Activated CD8-positive, alpha-beta memory T cell treated with anti-CD3 and anti-CD28 coated beads for 36 hours (primary cell): ENCODE results near the gene BACE1-AS. TPM values are rescaled to one million over a fixed set of nuclear protein-coding genes. Genes with fewer than 3 reads are reported as not detected.

Experiments
- CTCF ChIA-PET: fragments of 350-600 bp; sonication (Branson Sonifier 250); formaldehyde crosslinking; loops from one replicate; lab custom pipeline; 2021; ENCODE audit warnings: antibody characterized with exemption; lab: Charles Lee
- POLR2A ChIA-PET: fragments of 350-600 bp; sonication (Branson Sonifier 250); formaldehyde crosslinking; loops from one replicate; lab custom pipeline; 2021; ENCODE audit warnings: antibody characterized with exemption; lab: Charles Lee
- total RNA-seq, 2 experiments: library from RNA; stranded (reverse); gene quantifications; one replicate each; pipeline ENCODE4 v1.2.3, GENCODE V29; 2021

Gene BACE1-AS
- total RNA-seq, 2 experiments from 2014 or later, result 4.8 to 5.1 TPM

GRCh38 chr11:117286588-117286987, 4.6 kb upstream of the BACE1-AS start:
- CTCF ChIA-PET, result no interaction called here
- POLR2A ChIA-PET, result no interaction called here

GRCh38 chr11:117287668-117288067, 3.5 kb upstream of the BACE1-AS start:
- CTCF ChIA-PET, result interaction anchor here (0.6 kb wide), 1 partner anchor 197 kb away, joined by 3 read pairs; no protein-coding TSS in a partner anchor
- POLR2A ChIA-PET, result no interaction called here

GRCh38 chr11:117289795-117290194, 1.4 kb upstream of the BACE1-AS start:
- POLR2A ChIA-PET, result interaction anchor here (0.6 kb wide), 1 partner anchor 15 kb away, joined by 3 read pairs; no protein-coding TSS in a partner anchor
- CTCF ChIA-PET, result no interaction called here

- ChIA-PET CTCF (no interaction called here), POLR2A (interaction anchor here (0.6 to 0.7 kb wide), 2 partner anchors 29 to 100 kb away, joined by 7 to 8 read pairs; no protein-coding TSS in a partner anchor)
Observed at GRCh38 chr11:117292616-117293015, 1.5 kb downstream of the BACE1-AS start.

GRCh38 chr11:117295438-117296137, 4.4 kb downstream of the BACE1-AS start:
- ChIA-PET CTCF (no interaction called here), POLR2A (no interaction called here)

- CTCF ChIA-PET, result no interaction called here
- POLR2A ChIA-PET, result no interaction called here
Observed at GRCh38 chr11:117296881-117297280, 5.7 kb downstream of the BACE1-AS start.

GRCh38 chr11:117298195-117298594, 7.0 kb downstream of the BACE1-AS start:
- ChIA-PET POLR2A (no interaction called here), CTCF (no interaction called here)

- ChIA-PET POLR2A (no interaction called here), CTCF (no interaction called here)
Observed at GRCh38 chr11:117299351-117300282, 8.5 kb downstream of the BACE1-AS start.

GRCh38 chr11:117300283-117300663, 9.1 kb downstream of the BACE1-AS start:
- ChIA-PET CTCF (no interaction called here), POLR2A (no interaction called here)

- ChIA-PET CTCF (no interaction called here), POLR2A (no interaction called here)
Observed at GRCh38 chr11:117300773-117301172, 9.6 kb downstream of the BACE1-AS start.

GRCh38 chr11:117302228-117302627, 11.1 kb downstream of the BACE1-AS start:
- POLR2A ChIA-PET, result no interaction called here
- CTCF ChIA-PET, result no interaction called here

- POLR2A ChIA-PET, result no interaction called here
- CTCF ChIA-PET, result no interaction called here
Observed at GRCh38 chr11:117303101-117303500, 12.0 kb downstream of the BACE1-AS start.

- ChIA-PET CTCF (no interaction called here), POLR2A (interaction anchor here (0.6 kb wide), 1 partner anchor 14 kb away, joined by 3 read pairs; no protein-coding TSS in a partner anchor)
Observed at GRCh38 chr11:117303646-117304315, 12.6 kb downstream of the BACE1-AS start.

- POLR2A ChIA-PET, result no interaction called here
- CTCF ChIA-PET, result interaction anchor here (0.7 kb wide), 1 partner anchor 46 kb away, joined by 3 read pairs; no protein-coding TSS in a partner anchor
Observed at GRCh38 chr11:117305145-117305544, 14.0 kb downstream of the BACE1-AS start.

- ChIA-PET POLR2A (no interaction called here), CTCF (no interaction called here)
Observed at GRCh38 chr11:117309310-117309709, 18.2 kb downstream of the BACE1-AS start.

- CTCF ChIA-PET, result no interaction called here
- POLR2A ChIA-PET, result no interaction called here
Observed at GRCh38 chr11:117313091-117313490, 21.9 kb downstream of the BACE1-AS start.

- ChIA-PET CTCF (no interaction called here), POLR2A (no interaction called here)
Observed at GRCh38 chr11:117313828-117314768, 23.0 kb downstream of the BACE1-AS start.

- POLR2A ChIA-PET, result interaction anchor here (0.5 kb wide), 1 partner anchor 21 kb away, joined by 3 read pairs; no protein-coding TSS in a partner anchor
Observed at GRCh38 chr11:117314840-117315239, 23.7 kb downstream of the BACE1-AS start.

More at GRCh38 chr11:117314840-117315239, 23.7 kb downstream of the BACE1-AS start:
- CTCF ChIA-PET, result interaction anchor here (1.5 kb wide), 1 partner anchor 88 kb away, joined by 3 read pairs; no protein-coding TSS in a partner anchor
